ENCODE measurements around the gene RNF166. TPM values are rescaled to one million over a fixed set of nuclear protein-coding genes. Genes with fewer than 3 reads are reported as not detected.

Gene RNF166
- total and polyA plus RNA-seq, 2 of the 13 experiments (the other 11 are each of a cell fraction or from before 2014, with no cell fraction given): 21.4 to 23.0 TPM

DNA sequence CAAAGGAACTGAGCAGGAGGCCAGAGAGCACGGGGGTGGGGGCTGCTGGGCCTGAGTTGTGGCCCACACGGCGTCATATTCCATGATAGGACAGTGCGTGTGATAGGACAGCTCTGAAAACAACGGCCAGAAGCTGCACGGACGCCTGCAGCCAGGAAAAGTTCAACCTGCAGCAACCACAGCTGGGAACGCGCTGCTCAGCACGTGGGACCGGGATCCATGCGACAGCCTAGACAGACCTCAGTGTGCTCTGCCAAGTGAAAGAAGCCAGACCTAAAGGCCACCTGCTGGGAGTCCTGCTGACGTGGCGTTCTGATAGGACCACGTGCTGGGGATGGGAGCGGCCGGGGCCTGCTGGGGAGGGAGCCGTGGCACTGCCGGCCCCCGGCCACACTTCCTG is 21.7 kb upstream of the RNF166 start:
- no peak overlapping the region for H3K4me3 ChIP-seq (replicated peaks in 1 of 3; ENCODE audit: insufficient read depth in 1 of 3, low read depth in 2 of 3, low read length in 3 of 3)
- WGBS (ENCODE audit: low lambda C conversion rate): 96% methylated on average over 19 of the region's 20 CpGs
- POLR2A ChIA-PET: no interaction called here
- ATAC-seq: no peak
- no peaks in the 10 kb centered on the region for H3K9me3 ChIP-seq (ENCODE audit: low read length)
- FAIRE-seq: no peak
- no peaks in the 10 kb centered on the region for H3K79me2 ChIP-seq (ENCODE audit: insufficient read depth, low read length)
- TF ChIP-seq ZNF768 (CRISPR knock-in tag; IDR thresholded peaks at IDR 0.05) (no peak), MAFK (conservative IDR thresholded peaks at IDR 0.05 in 1 of 2, IDR thresholded peaks at IDR 0.05 in 1 of 2; ENCODE audit: low read length in 2 of 2) (peak; percentile 5 to 14; a peak in 1 of 4 replicates)
- H3K9ac ChIP-seq (ENCODE audit: insufficient read depth, low read depth, low read length): no peak overlapping the region
- no peak overlapping the region for H2AFZ ChIP-seq (ENCODE audit: low read length)
- no peaks in the 10 kb centered on the region for H4K20me1 ChIP-seq (ENCODE audit: insufficient read depth, low read length)
- in situ Hi-C loops (cut with HindIII; ENCODE audit: extremely low pct_ligation_motif_present, low pct_unique_long_range_greater_than_20kb): no loop called here
- peaks cover 42 to 69% of the 10 kb centered on the region in 2 experiments; a peak in 4 of 5 replicates for H3K36me3 ChIP-seq (replicated peaks in 1 of 2; ENCODE audit: control insufficient read depth in 1 of 2, insufficient read depth in 2 of 2, low read length in 2 of 2)
- no peak overlapping the region for H3K27ac ChIP-seq (ENCODE audit: extremely low read length, insufficient read depth, low read length)
- no TSS peak for BruUV-seq (replicated peaks)
- no peak overlapping the region for H3K4me2 ChIP-seq (ENCODE audit: low read depth, low read length)
- no peaks in the 10 kb centered on the region for H3K27me3 ChIP-seq (ENCODE audit: control insufficient read depth in 1 of 2, insufficient read depth in 2 of 2, low read length in 2 of 2)
- CTCF ChIA-PET (ENCODE audit: low intra/inter-chr PET ratio, low total read pairs): no interaction called here
- H3K4me1 ChIP-seq (ENCODE audit: insufficient read depth, low read length): no peaks in the 10 kb centered on the region
- no peak for DNase-seq (ENCODE audit: low spot score)
- intact Hi-C loops (cut with micrococcal nuclease; ENCODE audit: unreplicated experiment): no loop called here

DNA sequence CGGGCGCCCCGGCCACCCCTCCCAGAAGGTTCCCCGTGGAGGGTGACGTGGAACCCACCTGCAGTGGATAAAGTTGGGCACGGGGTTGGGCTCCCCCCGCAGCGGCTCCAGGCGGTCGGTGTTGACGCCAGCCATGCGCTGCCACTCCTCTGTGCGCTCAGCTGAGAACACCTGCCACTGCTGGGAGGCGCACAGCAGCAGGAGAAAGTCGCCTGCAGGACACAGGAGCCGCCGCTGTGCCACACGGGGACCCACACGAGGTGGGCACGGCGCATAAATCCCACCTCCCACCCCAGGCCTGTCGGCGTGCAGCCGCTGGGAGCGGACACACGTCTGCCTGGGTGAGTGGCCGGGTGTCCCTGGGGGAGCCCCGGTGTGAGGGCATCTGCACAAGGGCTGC is 20.8 kb upstream of the RNF166 start:
- no peak for ATAC-seq
- Histone ChIP-seq H3K4me3 (replicated peaks in 1 of 3; ENCODE audit: insufficient read depth in 1 of 3, low read depth in 2 of 3, low read length in 3 of 3) (no peak overlapping the region), H3K4me2 (ENCODE audit: low read depth, low read length) (no peak overlapping the region), H3K79me2 (ENCODE audit: insufficient read depth, low read length) (no peaks in the 10 kb centered on the region), H3K9ac (ENCODE audit: insufficient read depth, low read depth, low read length) (no peak overlapping the region), H3K9me3 (ENCODE audit: low read length) (no peaks in the 10 kb centered on the region), H3K36me3 (replicated peaks in 1 of 2; ENCODE audit: control insufficient read depth in 1 of 2, insufficient read depth in 2 of 2, low read length in 2 of 2) (peaks cover 49 to 70% of the 10 kb centered on the region in 2 experiments; a peak in 4 of 5 replicates), H2AFZ (ENCODE audit: low read length) (no peak overlapping the region), H3K4me1 (ENCODE audit: insufficient read depth, low read length) (no peaks in the 10 kb centered on the region), H3K27ac (ENCODE audit: extremely low read length, insufficient read depth, low read length) (no peak overlapping the region), H4K20me1 (ENCODE audit: insufficient read depth, low read length) (no peaks in the 10 kb centered on the region), H3K27me3 (ENCODE audit: control insufficient read depth in 1 of 2, insufficient read depth in 2 of 2, low read length in 2 of 2) (no peaks in the 10 kb centered on the region)
- intact Hi-C loops (cut with micrococcal nuclease; ENCODE audit: unreplicated experiment) (no loop called here), in situ Hi-C loops (cut with HindIII; ENCODE audit: extremely low pct_ligation_motif_present, low pct_unique_long_range_greater_than_20kb) (no loop called here)
- no peak for DNase-seq (ENCODE audit: low spot score)
- ChIA-PET CTCF (ENCODE audit: low intra/inter-chr PET ratio, low total read pairs) (no interaction called here), POLR2A (no interaction called here)
- no peak for FAIRE-seq
- no TSS peak for BruUV-seq (replicated peaks)
- TF ChIP-seq DPF2 (CRISPR knock-in tag; IDR thresholded peaks at IDR 0.05; ENCODE audit: borderline replicate concordance, low read depth) (no peak), MXI1 (IDR thresholded peaks at IDR 0.05; ENCODE audit: borderline replicate concordance, low read depth, low read length) (no peak), TRIM24 (CRISPR knock-in tag; IDR thresholded peaks at IDR 0.05) (no peak), KLF9 (CRISPR knock-in tag; IDR thresholded peaks at IDR 0.05; ENCODE audit: low read depth) (no peak), ZNF556 (CRISPR knock-in tag; IDR thresholded peaks at IDR 0.05; ENCODE audit: borderline replicate concordance) (no peak), ZNF256 (CRISPR knock-in tag; conservative IDR thresholded peaks at IDR 0.05) (no peak), HOXA5 (CRISPR knock-in tag; IDR thresholded peaks at IDR 0.05) (no peak), ZBTB7A (CRISPR knock-in tag; IDR thresholded peaks at IDR 0.05) (no peak), ZNF468 (CRISPR knock-in tag; IDR thresholded peaks at IDR 0.05) (no peak), AGO2 (optimal IDR thresholded peaks at IDR 0.05; ENCODE audit: low read depth, low read length) (peak; percentile 59), RNF2 (conservative IDR thresholded peaks at IDR 0.05; ENCODE audit: low read depth) (no peak)
- TF ChIP-seq, protein P1, sequence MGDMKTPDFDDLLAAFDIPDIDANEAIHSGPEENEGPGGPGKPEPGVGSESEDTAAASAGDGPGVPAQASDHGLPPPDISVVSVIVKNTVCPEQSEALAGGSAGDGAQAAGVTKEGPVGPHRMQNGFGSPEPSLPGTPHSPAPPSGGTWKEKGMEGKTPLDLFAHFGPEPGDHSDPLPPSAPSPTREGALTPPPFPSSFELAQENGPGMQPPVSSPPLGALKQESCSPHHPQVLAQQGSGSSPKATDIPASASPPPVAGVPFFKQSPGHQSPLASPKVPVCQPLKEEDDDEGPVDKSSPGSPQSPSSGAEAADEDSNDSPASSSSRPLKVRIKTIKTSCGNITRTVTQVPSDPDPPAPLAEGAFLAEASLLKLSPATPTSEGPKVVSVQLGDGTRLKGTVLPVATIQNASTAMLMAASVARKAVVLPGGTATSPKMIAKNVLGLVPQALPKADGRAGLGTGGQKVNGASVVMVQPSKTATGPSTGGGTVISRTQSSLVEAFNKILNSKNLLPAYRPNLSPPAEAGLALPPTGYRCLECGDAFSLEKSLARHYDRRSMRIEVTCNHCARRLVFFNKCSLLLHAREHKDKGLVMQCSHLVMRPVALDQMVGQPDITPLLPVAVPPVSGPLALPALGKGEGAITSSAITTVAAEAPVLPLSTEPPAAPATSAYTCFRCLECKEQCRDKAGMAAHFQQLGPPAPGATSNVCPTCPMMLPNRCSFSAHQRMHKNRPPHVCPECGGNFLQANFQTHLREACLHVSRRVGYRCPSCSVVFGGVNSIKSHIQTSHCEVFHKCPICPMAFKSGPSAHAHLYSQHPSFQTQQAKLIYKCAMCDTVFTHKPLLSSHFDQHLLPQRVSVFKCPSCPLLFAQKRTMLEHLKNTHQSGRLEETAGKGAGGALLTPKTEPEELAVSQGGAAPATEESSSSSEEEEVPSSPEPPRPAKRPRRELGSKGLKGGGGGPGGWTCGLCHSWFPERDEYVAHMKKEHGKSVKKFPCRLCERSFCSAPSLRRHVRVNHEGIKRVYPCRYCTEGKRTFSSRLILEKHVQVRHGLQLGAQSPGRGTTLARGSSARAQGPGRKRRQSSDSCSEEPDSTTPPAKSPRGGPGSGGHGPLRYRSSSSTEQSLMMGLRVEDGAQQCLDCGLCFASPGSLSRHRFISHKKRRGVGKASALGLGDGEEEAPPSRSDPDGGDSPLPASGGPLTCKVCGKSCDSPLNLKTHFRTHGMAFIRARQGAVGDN (CRISPR knock-in tag; IDR thresholded peaks at IDR 0.05): peak; percentile 15; the same call in 1 of the 2 replicates
- WGBS (ENCODE audit: low lambda C conversion rate): 97% methylated on average over 18 of the region's 28 CpGs
